Mesenchymal stem cell (in vitro differentiated cells and primary cell): ENCODE measurements around the gene LRRC47.
A peak's percentile ranks its signal among the peaks of the same experiment; 100 is the strongest.
"Not testable (repeated sequence)": the region's sequence is repeated elsewhere in the genome, so short reads cannot be mapped to it uniquely, and the experiment has no call there.

ENCODE experiments used
- DNase-seq: peaks from one replicate; pipeline ENCODE4 v3.0.0-alpha.2; 2013
- H2AFZ ChIP-seq: one replicate; pipeline ENCODE4 v1.6.1; 2013; ENCODE audit warnings: low read depth, mild to moderate bottlenecking, control low read depth, inconsistent platforms, low read length, moderate library complexity
- H2AK5ac ChIP-seq: 2 replicates; pipeline ENCODE4 v1.6.1; 2013; ENCODE audit warnings: low read length, moderate library complexity, mild to moderate bottlenecking, inconsistent platforms; ENCODE audit not compliant: severe bottlenecking
- H2BK120ac ChIP-seq: one replicate; pipeline ENCODE4 v1.6.1; 2013; ENCODE audit warnings: low read depth, mild to moderate bottlenecking, inconsistent platforms, low read length, moderate library complexity
- H2BK12ac ChIP-seq, 2 experiments: one replicate each; pipeline ENCODE4 v1.6.1; 2013; ENCODE audit warnings: inconsistent platforms in 2 of 2, low read length in 2 of 2, mild to moderate bottlenecking in 2 of 2, moderate library complexity in 2 of 2, control low read depth in 1 of 2
- H2BK15ac ChIP-seq: one replicate; pipeline ENCODE4 v1.6.1; 2013; ENCODE audit warnings: mild to moderate bottlenecking, low read depth, inconsistent platforms; ENCODE audit not compliant: poor library complexity, severe bottlenecking
- H2BK5ac ChIP-seq: 2 replicates; pipeline ENCODE4 v1.6.1; 2013; ENCODE audit warnings: low read depth, mild to moderate bottlenecking, low read length, control low read depth, inconsistent platforms; ENCODE audit not compliant: poor library complexity, severe bottlenecking
- H3K14ac ChIP-seq, 2 experiments: one replicate each; pipeline ENCODE4 v1.6.1; 2013; ENCODE audit warnings: inconsistent platforms in 2 of 2, low read length in 2 of 2, control low read depth in 1 of 2, mild to moderate bottlenecking in 1 of 2, moderate library complexity in 1 of 2
- H3K18ac ChIP-seq, 2 experiments: one replicate each; pipeline ENCODE4 v1.6.1; 2013; ENCODE audit warnings: inconsistent platforms in 2 of 2, low read length in 2 of 2, control low read depth in 1 of 2, low read depth in 1 of 2, mild to moderate bottlenecking in 1 of 2
- H3K23ac ChIP-seq, 2 experiments: one replicate each; pipeline ENCODE4 v1.6.1; 2013; ENCODE audit warnings: inconsistent platforms in 2 of 2, low read length in 2 of 2, mild to moderate bottlenecking in 2 of 2, moderate library complexity in 2 of 2, control low read depth in 1 of 2
- H3K27ac ChIP-seq: 2 replicates; pipeline ENCODE4 v1.5.1; 2013; ENCODE audit warnings: mild to moderate bottlenecking, moderate library complexity, low read length, control low read depth, inconsistent platforms; ENCODE audit not compliant: poor library complexity, severe bottlenecking
- H3K27me3 ChIP-seq, 2 experiments: 2 replicates each; pipeline versions ENCODE4 v1.6.1 to v1.7.0; 2013; ENCODE audit warnings: low read length in 2 of 2, mild to moderate bottlenecking in 2 of 2, moderate library complexity in 2 of 2, control low read depth in 1 of 2, inconsistent platforms in 1 of 2; ENCODE audit not compliant: control insufficient read depth in 1 of 2, insufficient read depth in 1 of 2
- H3K36me3 ChIP-seq, 2 experiments: 2 replicates each; pipeline versions ENCODE4 v1.6.1 to v1.7.0; 2013; ENCODE audit warnings: low read length in 2 of 2, control low read depth in 1 of 2, inconsistent platforms in 1 of 2, low read depth in 1 of 2, mild to moderate bottlenecking in 1 of 2; ENCODE audit not compliant: insufficient read depth in 2 of 2, control insufficient read depth in 1 of 2
- H3K4ac ChIP-seq, 2 experiments: one replicate each; pipeline ENCODE4 v1.6.1; 2013; ENCODE audit warnings: inconsistent platforms in 2 of 2, low read length in 2 of 2, mild to moderate bottlenecking in 2 of 2, moderate library complexity in 2 of 2, control low read depth in 1 of 2, low read depth in 1 of 2
- H3K4me1 ChIP-seq: 2 replicates; pipeline ENCODE4 v1.6.1; 2013; ENCODE audit warnings: low read depth, low read length, control low read depth; ENCODE audit not compliant: control insufficient read depth, insufficient read depth
- H3K4me2 ChIP-seq: 2 replicates; pipeline ENCODE4 v1.6.1; 2013; ENCODE audit warnings: low read length, mild to moderate bottlenecking, inconsistent platforms; ENCODE audit not compliant: poor library complexity, severe bottlenecking
- H3K4me3 ChIP-seq, 2 experiments: 2 replicates each; pipeline versions ENCODE4 v1.5.1 to v1.7.0; 2013; ENCODE audit warnings: low read length in 2 of 2, mild to moderate bottlenecking in 2 of 2, control low read depth in 1 of 2, low read depth in 1 of 2; ENCODE audit not compliant: insufficient read depth in 1 of 2
- H3K79me1 ChIP-seq: replicated peaks from 2 replicates; pipeline ENCODE4 v1.6.1; 2013; ENCODE audit warnings: mild to moderate bottlenecking, control low read depth, low read length, inconsistent platforms; ENCODE audit not compliant: poor library complexity, severe bottlenecking
- H3K9ac ChIP-seq: 2 replicates; pipeline ENCODE4 v1.7.0; 2013; ENCODE audit warnings: mild to moderate bottlenecking, low read length, moderate library complexity
- H3K9me3 ChIP-seq: 2 replicates; pipeline ENCODE4 v1.7.0; 2013; ENCODE audit warnings: mild to moderate bottlenecking, low read length; ENCODE audit not compliant: control insufficient read depth
- H4K8ac ChIP-seq: one replicate; pipeline ENCODE4 v1.6.1; 2013; ENCODE audit warnings: inconsistent platforms, mild to moderate bottlenecking, low read length, moderate library complexity
- H4K91ac ChIP-seq: one replicate; pipeline ENCODE4 v1.6.1; 2013; ENCODE audit warnings: mild to moderate bottlenecking, low read length, inconsistent platforms
- WGBS: methylation state at CpG from one replicate; pipeline ENCODE4 v1.1.7; 2013; ENCODE audit warnings: mixed read lengths; 5-methylcytosine and 5-hydroxymethylcytosine counted together

The LRRC47 gene

GRCh38 chr1:3749512-3749911 is 46.8 kb downstream of the LRRC47 start:
- Histone ChIP-seq H2AFZ (no peak overlapping the region), H2AK5ac (no peak overlapping the region), H3K4me2 (no peak overlapping the region), H3K79me1 (peaks cover 4% of the 10 kb centered on the region), H4K8ac (no peak overlapping the region), H3K4me1 (peaks cover 25% of the 10 kb centered on the region), H3K4me3 (no peak overlapping the region), H3K23ac (no peak overlapping the region), H3K9ac (no peak overlapping the region), H2BK12ac (no peak overlapping the region), H3K36me3 (peaks cover 0 to 3% of the 10 kb centered on the region in 2 experiments), H3K27ac (no peak overlapping the region), H2BK120ac (no peak overlapping the region), H2BK15ac (no peak overlapping the region), H3K4ac (no peak overlapping the region), H3K9me3 (no peaks in the 10 kb centered on the region), H3K18ac (no peak overlapping the region), H2BK5ac (no peak overlapping the region), H3K27me3 (peaks cover 25 to 38% of the 10 kb centered on the region in 2 experiments), H3K14ac (no peak overlapping the region), H4K91ac (no peak overlapping the region)
- 75% methylated on average over 4 of the region's 5 CpGs for WGBS
- no peak for DNase-seq

- H2AFZ ChIP-seq, H3K27ac ChIP-seq, DNase-seq, H2BK5ac ChIP-seq, H3K18ac ChIP-seq, H2AK5ac ChIP-seq, H3K79me1 ChIP-seq, H3K4ac ChIP-seq, H4K8ac ChIP-seq, H3K9ac ChIP-seq, H3K4me3 ChIP-seq, H2BK15ac ChIP-seq, H2BK120ac ChIP-seq, H2BK12ac ChIP-seq, H3K4me2 ChIP-seq, H3K23ac ChIP-seq, H3K9me3 ChIP-seq, H3K14ac ChIP-seq, H4K91ac ChIP-seq, H3K36me3 ChIP-seq: not testable (repeated sequence)
- WGBS, result 85% methylated on average over 7 of the region's 15 CpGs
- H3K27me3 ChIP-seq, result peaks cover 16 to 29% of the 10 kb centered on the region in 2 experiments
- peaks cover 26% of the 10 kb centered on the region for H3K4me1 ChIP-seq
Observed at GRCh38 chr1:3748316-3748900, 47.9 kb downstream of the LRRC47 start.

GRCh38 chr1:3747903-3748302 is 48.4 kb downstream of the LRRC47 start:
- H3K27ac ChIP-seq, result no peak overlapping the region
- H3K4ac ChIP-seq, result no peak overlapping the region
- no peak for DNase-seq
- H3K27me3 ChIP-seq, result peaks cover 16 to 27% of the 10 kb centered on the region in 2 experiments
- 84% methylated on average over 13 of the region's 13 CpGs for WGBS
- H3K4me1 ChIP-seq, result peaks cover 26% of the 10 kb centered on the region
- no peaks in the 10 kb centered on the region for H3K9me3 ChIP-seq
- no peak overlapping the region for H2AK5ac ChIP-seq
- H3K18ac ChIP-seq, result no peak overlapping the region
- H3K4me2 ChIP-seq, result no peak overlapping the region
- no peak overlapping the region for H3K14ac ChIP-seq
- peak overlapping the region in 1 of 2 experiments; percentile 85 for H3K4me3 ChIP-seq
- H4K91ac ChIP-seq, result no peak overlapping the region
- H3K9ac ChIP-seq, result peak overlapping the region; percentile 81
- H2BK120ac ChIP-seq, result no peak overlapping the region
- peak overlapping the region; percentile 76 for H4K8ac ChIP-seq
- H2BK12ac ChIP-seq, result no peak overlapping the region
- H2BK15ac ChIP-seq, result no peak overlapping the region
- no peak overlapping the region for H3K23ac ChIP-seq
- H3K36me3 ChIP-seq, result peaks cover 2 to 6% of the 10 kb centered on the region in 2 experiments
- no peak overlapping the region for H2AFZ ChIP-seq
- H3K79me1 ChIP-seq, result peaks cover 7% of the 10 kb centered on the region
- H2BK5ac ChIP-seq, result no peak overlapping the region

- H3K27me3 ChIP-seq, result peaks cover 16 to 23% of the 10 kb centered on the region in 2 experiments
- no peak overlapping the region for H2BK15ac ChIP-seq
- H3K4me2 ChIP-seq, result peak overlapping the region; percentile 97
- peaks cover 6 to 10% of the 10 kb centered on the region in 2 experiments for H3K36me3 ChIP-seq
- no peak overlapping the region for H2AK5ac ChIP-seq
- H2AFZ ChIP-seq, result no peak overlapping the region
- no peak overlapping the region for H3K27ac ChIP-seq
- 90% methylated on average over 3 of the region's 6 CpGs for WGBS
- H3K14ac ChIP-seq, result no peak overlapping the region
- no peak overlapping the region for H3K18ac ChIP-seq
- no peak overlapping the region for H2BK5ac ChIP-seq
- peak overlapping the region; percentile 79 to 85 for H3K4me3 ChIP-seq
- H4K8ac ChIP-seq, result peak overlapping the region; percentile 45
- H2BK120ac ChIP-seq, result no peak overlapping the region
- no peak overlapping the region for H2BK12ac ChIP-seq
- no peak overlapping the region for H4K91ac ChIP-seq
- no peak overlapping the region for H3K23ac ChIP-seq
- peak overlapping the region; percentile 81 for H3K9ac ChIP-seq
- DNase-seq, result no peak
- H3K4me1 ChIP-seq, result peaks cover 29% of the 10 kb centered on the region
- H3K4ac ChIP-seq, result peak overlapping the region in 1 of 2 experiments; percentile 20
- no peaks in the 10 kb centered on the region for H3K9me3 ChIP-seq
- H3K79me1 ChIP-seq, result peaks cover 10% of the 10 kb centered on the region
Observed at GRCh38 chr1:3747522-3747848, 48.8 kb downstream of the LRRC47 start.
